HepG2 (cell line): Measurements from ENCODE around the gene PAXIP1. TPM values are rescaled to one million over a fixed set of nuclear protein-coding genes. Genes with fewer than 3 reads are reported as not detected.

Experiments
- ATAC-seq: fragments of 200-7000 bp; cut with Tn5 transposase; 3 replicates; pipeline ENCODE4 v1.9.1; 2020; ENCODE audit warnings: mild to moderate bottlenecking, moderate library complexity
- BruUV-seq: library from RNA; stranded (reverse); fragments of 400-500 nt; replicated peaks from 2 replicates; lab custom pipeline; 2021; lab: Mats Ljungman, UMichigan
- CTCF ChIA-PET: fragments of 300-600 bp; formaldehyde crosslinking; extraction: SDS; loops from one replicate; lab custom pipeline; 2021; ENCODE audit warnings: low total read pairs, inconsistent platforms, low intra/inter-chr PET ratio; lab: Yijun Ruan, JAX
- POLR2A ChIA-PET: fragments of 350-600 bp; sonication (Branson Sonifier 250); formaldehyde crosslinking; loops from one replicate; lab custom pipeline; 2020; ENCODE audit warnings: antibody characterized with exemption, inconsistent platforms; lab: Yijun Ruan, JAX
- DNase-seq: peaks from one replicate; pipeline ENCODE4 v3.0.0-alpha.2; 2015; ENCODE audit warnings: low spot score
- FAIRE-seq: peaks from 3 replicates; lab custom pipeline; 2011; peaks lifted over from hg19 to GRCh38; lab: Jason Lieb, UNC
- H2AFZ ChIP-seq: one replicate; pipeline ENCODE4 v1.6.1; 2011; ENCODE audit warnings: low read length, inconsistent platforms
- H3K27ac ChIP-seq: fragments of 300-600 bp; 3 replicates; pipeline ENCODE4 v1.8.0; 2011; ENCODE audit warnings: mixed run types, mild to moderate bottlenecking, mixed read lengths, low read length, inconsistent platforms; ENCODE audit not compliant: insufficient read depth; ENCODE audit errors: extremely low read length
- H3K27me3 ChIP-seq, 2 experiments: fragments of 200-600 bp in 1 of 2; 2 replicates in 1 of 2; 3 replicates in 1 of 2; pipeline versions ENCODE4 v1.6.0 to v1.8.0; 2011; ENCODE audit warnings: low read length in 2 of 2, mild to moderate bottlenecking in 2 of 2, moderate library complexity in 2 of 2, inconsistent platforms in 1 of 2; ENCODE audit not compliant: insufficient read depth in 2 of 2, control insufficient read depth in 1 of 2
- H3K36me3 ChIP-seq, 2 experiments: fragments of 200-600 bp in 1 of 2; replicated peaks in 1 of 2; 2 replicates in 1 of 2; 3 replicates in 1 of 2; pipeline versions ENCODE4 v1.5.1 to v1.8.0; 2011; ENCODE audit warnings: low read length in 2 of 2, inconsistent platforms in 1 of 2; ENCODE audit not compliant: insufficient read depth in 2 of 2, control insufficient read depth in 1 of 2
- H3K4me1 ChIP-seq: 2 replicates; pipeline ENCODE4 v1.5.1; 2012; ENCODE audit warnings: low read length, inconsistent platforms; ENCODE audit not compliant: insufficient read depth
- H3K4me2 ChIP-seq: 2 replicates; pipeline ENCODE4 v1.6.0; 2011; ENCODE audit warnings: low read depth, low read length, inconsistent platforms
- H3K4me3 ChIP-seq, 3 experiments: fragments of 200-600 bp in 1 of 3; sonication (generic), shearing (Covaris generic) in 1 of 3; replicated peaks in 1 of 3; 2 replicates each; pipeline ENCODE4 v1.5.1; 2011 to 2016; ENCODE audit warnings: low read length in 3 of 3, inconsistent platforms in 2 of 3, low read depth in 2 of 3, mild to moderate bottlenecking in 2 of 3, control low read depth in 1 of 3, mixed read lengths in 1 of 3; ENCODE audit not compliant: insufficient read depth in 1 of 3
- H3K79me2 ChIP-seq: one replicate; pipeline ENCODE4 v1.6.1; 2011; ENCODE audit warnings: low read length, inconsistent platforms; ENCODE audit not compliant: insufficient read depth
- H3K9ac ChIP-seq: 2 replicates; pipeline ENCODE4 v1.6.0; 2011; ENCODE audit warnings: mild to moderate bottlenecking, low read depth, low read length, inconsistent platforms; ENCODE audit not compliant: insufficient read depth
- H3K9me3 ChIP-seq: 2 replicates; pipeline ENCODE4 v1.5.1; 2012; ENCODE audit warnings: mild to moderate bottlenecking, low read length
- H4K20me1 ChIP-seq: 2 replicates; pipeline ENCODE4 v1.6.0; 2011; ENCODE audit warnings: inconsistent platforms, mild to moderate bottlenecking, low read length, moderate library complexity; ENCODE audit not compliant: insufficient read depth
- CBX1 ChIP-seq: IDR thresholded peaks from one replicate; pipeline ENCODE4 v1.6.1; 2016; ENCODE audit warnings: antibody characterized with exemption, low read depth
- CEBPB ChIP-seq: IDR thresholded peaks from 2 replicates; pipeline ENCODE4 v1.6.1; 2011; ENCODE audit warnings: low read depth, low read length, improper control_type of control experiment, borderline replicate concordance
- EEA1 ChIP-seq: sonication (generic); formaldehyde crosslinking; IDR thresholded peaks from 2 replicates; pipeline ENCODE4 v1.5.1; 2020; ENCODE audit warnings: mild to moderate bottlenecking, missing genetic modification reagents, borderline replicate concordance
- FOXA3 ChIP-seq: IDR thresholded peaks from 2 replicates; pipeline ENCODE4 v1.6.1; 2016; ENCODE audit warnings: missing genetic modification reagents, missing compliant biosample characterization
- NFRKB ChIP-seq: fragments of 450-650 bp; IDR thresholded peaks from 2 replicates; pipeline ENCODE4 v1.6.1; 2017
- NONO ChIP-seq, 2 experiments: fragments of 450-650 bp in 1 of 2; sonication (generic) in 1 of 2; formaldehyde crosslinking in 1 of 2; IDR thresholded peaks in 1 of 2; conservative IDR thresholded peaks in 1 of 2; 2 replicates each; pipeline versions ENCODE4 v1.6.1 to v1.8.0; 2017 to 2022; ENCODE audit warnings: mild to moderate bottlenecking in 1 of 2, missing genetic modification reagents in 1 of 2, moderate library complexity in 1 of 2
- XRCC5 ChIP-seq: fragments of 200-400 bp; formaldehyde crosslinking; optimal IDR thresholded peaks from 2 replicates; pipeline ENCODE3; 2017; ENCODE audit warnings: mild to moderate bottlenecking, low read length
- ZFP36L2 ChIP-seq: sonication (generic); formaldehyde crosslinking; IDR thresholded peaks from 2 replicates; pipeline ENCODE4 v1.4.0; 2020; ENCODE audit warnings: missing genetic modification reagents
- ZFY ChIP-seq: sonication (generic); formaldehyde crosslinking; IDR thresholded peaks from 2 replicates; pipeline ENCODE4 v1.4.0; 2020; ENCODE audit warnings: missing genetic modification reagents
- ZNF615 ChIP-seq: sonication (generic); formaldehyde crosslinking; IDR thresholded peaks from 2 replicates; pipeline ENCODE4 v1.5.0; 2020; ENCODE audit warnings: mild to moderate bottlenecking, missing genetic modification reagents, borderline replicate concordance
- ZNF792 ChIP-seq: IDR thresholded peaks from 2 replicates; pipeline ENCODE4 v1.6.1; 2016
- WGBS: methylation state at CpG from one replicate; pipeline ENCODE4 v1.1.6; 2017; ENCODE audit warnings: low lambda C conversion rate; 5-methylcytosine and 5-hydroxymethylcytosine counted together
- in situ Hi-C: cut with HindIII; loops from 2 replicates; pipeline ENCODE4 v1.10.0; 2017; ENCODE audit warnings: low pct_unique_long_range_greater_than_20kb; ENCODE audit not compliant: extremely low pct_ligation_motif_present
- intact Hi-C: fragments of 100-400 bp; cut with micrococcal nuclease; formaldehyde crosslinking; loops from one replicate; pipeline ENCODE4 v1.10.0; 2022; ENCODE audit not compliant: unreplicated experiment
- polyA plus RNA-seq, 8 experiments: library from polyadenylated mRNA; depleted of rRNA in 3 of 8; stranded (reverse) in 7 of 8; unstranded in 1 of 8; fragments of >200 nt; fragmentation: Illumina TruSeq in 4 of 8; extraction: Trizol in 4 of 8; gene quantifications; 2 replicates each; pipeline versions ENCODE4 v1.2.1 to v1.2.3, GENCODE V29; 2011 to 2016; ENCODE audit warnings: low read depth in 4 of 8, missing spikeins in 1 of 8, mixed read lengths in 1 of 8; ENCODE audit not compliant: insufficient read depth in 1 of 8
- total RNA-seq, 5 experiments: library from RNA; depleted of rRNA; stranded (reverse); fragments of >200 nt; fragmentation: Illumina TruSeq; extraction: Trizol; gene quantifications; 2 replicates each; pipeline ENCODE4 v1.2.3, GENCODE V29; 2016; ENCODE audit warnings: low read depth in 1 of 5
- TF ChIP-seq, protein P1 (sequence below): sonication (generic); formaldehyde crosslinking; IDR thresholded peaks from 2 replicates; pipeline ENCODE4 v1.4.0; 2020; ENCODE audit warnings: missing genetic modification reagents
- TF ChIP-seq, protein P2 (sequence below): sonication (generic); formaldehyde crosslinking; IDR thresholded peaks from 2 replicates; pipeline ENCODE4 v1.4.0; 2020; ENCODE audit warnings: missing genetic modification reagents
- TF ChIP-seq, protein P3 (sequence below): sonication (generic); formaldehyde crosslinking; IDR thresholded peaks from 2 replicates; pipeline ENCODE4 v1.4.0; 2020; ENCODE audit warnings: mild to moderate bottlenecking, low read depth, missing genetic modification reagents
- TF ChIP-seq, protein P4 (sequence below): IDR thresholded peaks from 2 replicates; pipeline ENCODE4 v1.6.1; 2012; ENCODE audit warnings: low read depth, low read length, improper control_type of control experiment

Gene PAXIP1
- total and polyA plus RNA-seq, 2 of the 13 experiments (the other 11 are each of a cell fraction or from before 2014, with no cell fraction given): 11.6 to 16.2 TPM

DNA sequence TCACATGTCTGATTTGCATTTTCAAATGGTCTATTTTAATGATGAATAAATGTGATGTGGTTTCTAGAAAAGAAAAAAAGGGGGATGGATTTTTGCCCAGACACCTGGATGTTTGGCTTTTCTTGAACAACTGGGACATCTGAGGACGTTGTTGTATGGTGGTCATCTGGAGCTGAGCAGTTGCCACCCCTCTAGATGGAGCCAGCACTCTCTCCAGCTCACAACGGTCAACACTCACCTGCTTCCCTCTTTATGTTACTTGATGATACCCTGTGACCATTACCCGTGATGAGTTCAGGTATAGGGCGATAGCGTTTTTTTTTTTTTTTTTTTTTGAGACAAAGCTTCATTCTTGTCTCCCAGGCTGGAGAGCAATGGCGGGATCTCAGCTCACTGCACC lies 30.1 kb upstream of the PAXIP1 start:
- ChIA-PET POLR2A (interaction anchor here (0.7 kb wide), 1 partner anchor 15 kb away, joined by 3 read pairs; no protein-coding TSS in a partner anchor), CTCF (no interaction called here)
- Histone ChIP-seq H3K4me3 (no peak overlapping the region), H3K79me2 (no peaks in the 10 kb centered on the region), H4K20me1 (no peaks in the 10 kb centered on the region), H3K4me1 (no peaks in the 10 kb centered on the region), H2AFZ (no peak overlapping the region), H3K9me3 (no peaks in the 10 kb centered on the region), H3K27ac (no peak overlapping the region), H3K9ac (no peak overlapping the region), H3K27me3 (no peaks in the 10 kb centered on the region), H3K4me2 (no peak overlapping the region), H3K36me3 (no peaks in the 10 kb centered on the region)
- intact Hi-C loops (no loop called here), in situ Hi-C loops (no loop called here)
- no peak for TF ChIP-seq CBX1
- TF ChIP-seq, protein P1, sequence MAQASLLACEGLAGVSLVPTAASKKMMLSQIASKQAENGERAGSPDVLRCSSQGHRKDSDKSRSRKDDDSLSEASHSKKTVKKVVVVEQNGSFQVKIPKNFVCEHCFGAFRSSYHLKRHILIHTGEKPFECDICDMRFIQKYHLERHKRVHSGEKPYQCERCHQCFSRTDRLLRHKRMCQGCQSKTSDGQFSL (CRISPR knock-in tag): no peak
- TF ChIP-seq ZNF615 (CRISPR knock-in tag): no peak
- no peak for TF ChIP-seq ZFY
- WGBS: 17% methylated on average over 6 of the region's 6 CpGs
- ATAC-seq (no peak), FAIRE-seq (no peak), DNase-seq (no peak)
- no TSS peak for BruUV-seq

DNA sequence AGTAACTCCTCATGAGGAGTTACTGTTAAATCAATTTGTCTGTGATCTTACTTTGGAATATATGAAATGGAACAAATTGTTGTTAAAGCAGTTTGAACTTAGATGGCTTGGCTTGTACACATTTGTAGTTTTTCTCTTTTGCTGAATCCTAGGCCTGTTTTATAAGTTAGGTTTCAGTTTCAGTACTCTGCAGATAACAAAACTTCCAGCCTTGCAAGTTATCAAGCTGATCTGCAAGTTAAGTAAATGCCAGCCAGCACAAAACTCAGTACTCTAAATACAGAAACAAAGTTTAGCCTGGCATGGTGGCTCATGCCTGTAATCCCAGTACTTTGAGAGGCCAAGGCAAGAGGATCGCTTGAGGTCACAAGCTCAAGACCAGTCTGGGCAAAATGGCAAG lies 25.0 kb upstream of the PAXIP1 start:
- intact Hi-C loops: no loop called here
- ATAC-seq: no peak
- peaks cover 1 to 5% of the 10 kb centered on the region in 2 experiments; a peak in 1 of 5 replicates for H3K27me3 ChIP-seq
- H4K20me1 ChIP-seq: no peaks in the 10 kb centered on the region
- H3K4me2 ChIP-seq: no peak overlapping the region
- H2AFZ ChIP-seq: no peak overlapping the region
- no peak for DNase-seq
- no peak overlapping the region for H3K4me3 ChIP-seq
- no peak overlapping the region for H3K27ac ChIP-seq
- ChIA-PET POLR2A (no interaction called here), CTCF (no interaction called here)
- no TSS peak for BruUV-seq
- FAIRE-seq: no peak
- 0% methylated on average over 1 of the region's 1 CpG for WGBS
- H3K79me2 ChIP-seq: no peaks in the 10 kb centered on the region
- no peaks in the 10 kb centered on the region for H3K9me3 ChIP-seq
- no peaks in the 10 kb centered on the region for H3K36me3 ChIP-seq
- no peak overlapping the region for H3K9ac ChIP-seq
- in situ Hi-C loops: no loop called here
- H3K4me1 ChIP-seq: no peaks in the 10 kb centered on the region
- TF ChIP-seq, protein P2, sequence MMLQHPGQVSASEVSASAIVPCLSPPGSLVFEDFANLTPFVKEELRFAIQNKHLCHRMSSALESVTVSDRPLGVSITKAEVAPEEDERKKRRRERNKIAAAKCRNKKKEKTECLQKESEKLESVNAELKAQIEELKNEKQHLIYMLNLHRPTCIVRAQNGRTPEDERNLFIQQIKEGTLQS: no peak
- TF ChIP-seq, protein P3, sequence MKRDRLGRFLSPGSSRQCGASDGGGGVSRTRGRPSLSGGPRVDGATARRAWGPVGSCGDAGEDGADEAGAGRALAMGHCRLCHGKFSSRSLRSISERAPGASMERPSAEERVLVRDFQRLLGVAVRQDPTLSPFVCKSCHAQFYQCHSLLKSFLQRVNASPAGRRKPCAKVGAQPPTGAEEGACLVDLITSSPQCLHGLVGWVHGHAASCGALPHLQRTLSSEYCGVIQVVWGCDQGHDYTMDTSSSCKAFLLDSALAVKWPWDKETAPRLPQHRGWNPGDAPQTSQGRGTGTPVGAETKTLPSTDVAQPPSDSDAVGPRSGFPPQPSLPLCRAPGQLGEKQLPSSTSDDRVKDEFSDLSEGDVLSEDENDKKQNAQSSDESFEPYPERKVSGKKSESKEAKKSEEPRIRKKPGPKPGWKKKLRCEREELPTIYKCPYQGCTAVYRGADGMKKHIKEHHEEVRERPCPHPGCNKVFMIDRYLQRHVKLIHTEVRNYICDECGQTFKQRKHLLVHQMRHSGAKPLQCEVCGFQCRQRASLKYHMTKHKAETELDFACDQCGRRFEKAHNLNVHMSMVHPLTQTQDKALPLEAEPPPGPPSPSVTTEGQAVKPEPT: no peak
- no peak for TF ChIP-seq ZFP36L2
- no peak for TF ChIP-seq NONO (IDR thresholded peaks at IDR 0.05)
- no peak for TF ChIP-seq NONO (CRISPR knock-in tag; conservative IDR thresholded peaks at IDR 0.05)
- TF ChIP-seq ZNF792 (CRISPR knock-in tag): no peak
- no peak for TF ChIP-seq NFRKB
- no peak for TF ChIP-seq FOXA3 (CRISPR knock-in tag)
- TF ChIP-seq XRCC5: no peak
- no peak for TF ChIP-seq CEBPB
- TF ChIP-seq, protein P4, sequence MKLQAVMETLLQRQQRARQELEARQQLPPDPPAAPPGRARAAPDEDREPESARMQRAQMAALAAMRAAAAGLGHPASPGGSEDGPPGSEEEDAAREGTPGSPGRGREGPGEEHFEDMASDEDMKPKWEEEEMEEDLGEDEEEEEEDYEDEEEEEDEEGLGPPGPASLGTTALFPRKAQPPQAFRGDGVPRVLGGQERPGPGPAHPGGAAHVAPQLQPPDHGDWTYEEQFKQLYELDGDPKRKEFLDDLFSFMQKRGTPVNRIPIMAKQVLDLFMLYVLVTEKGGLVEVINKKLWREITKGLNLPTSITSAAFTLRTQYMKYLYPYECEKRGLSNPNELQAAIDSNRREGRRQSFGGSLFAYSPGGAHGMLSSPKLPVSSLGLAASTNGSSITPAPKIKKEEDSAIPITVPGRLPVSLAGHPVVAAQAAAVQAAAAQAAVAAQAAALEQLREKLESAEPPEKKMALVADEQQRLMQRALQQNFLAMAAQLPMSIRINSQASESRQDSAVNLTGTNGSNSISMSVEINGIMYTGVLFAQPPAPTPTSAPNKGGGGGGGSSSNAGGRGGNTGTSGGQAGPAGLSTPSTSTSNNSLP: no peak
- no peak for TF ChIP-seq EEA1 (CRISPR knock-in tag)
